ENCODE data around the gene AQP11. TPM values are rescaled to one million over a fixed set of nuclear protein-coding genes. Genes with fewer than 3 reads are reported as not detected.

Gene AQP11
- total RNA-seq = under 1 TPM in 2 of 4 donors, not detected in 2; 0.18 to 0.19 TPM

GRCh38 chr11:77589521-77590193 is at the start of gene AQP11:
AQP11 (plus strand) TSS chr11:77589953; CDS start chr11:77589993, 40 bp downstream.
- intact Hi-C loops (cut with DNase I) = no loop called here
- no peaks in the 10 kb centered on the region for H3K9me3 ChIP-seq
- H3K27me3 ChIP-seq = no peaks in the 10 kb centered on the region
- H3K4me1 ChIP-seq = peaks cover 3 to 25% (median 14%) of the 10 kb centered on the region in 3 donors
- H3K27ac ChIP-seq = peak within 1 kb of the TSS; percentile 67 to 87 (median 76)
- no CpG with 5 or more reads among the region's 75 CpGs for WGBS, 2 donors
- DNase-seq = peak; percentile 16
- H3K4me3 ChIP-seq = peak within 1 kb of the TSS; percentile 54 to 77 (median 69)
- no peak for TF ChIP-seq POLR2A (IDR thresholded peaks at IDR 0.05)
- TF ChIP-seq CTCF (IDR thresholded peaks at IDR 0.05) = no peak
- no peaks in the 10 kb centered on the region for H3K36me3 ChIP-seq

DNA sequence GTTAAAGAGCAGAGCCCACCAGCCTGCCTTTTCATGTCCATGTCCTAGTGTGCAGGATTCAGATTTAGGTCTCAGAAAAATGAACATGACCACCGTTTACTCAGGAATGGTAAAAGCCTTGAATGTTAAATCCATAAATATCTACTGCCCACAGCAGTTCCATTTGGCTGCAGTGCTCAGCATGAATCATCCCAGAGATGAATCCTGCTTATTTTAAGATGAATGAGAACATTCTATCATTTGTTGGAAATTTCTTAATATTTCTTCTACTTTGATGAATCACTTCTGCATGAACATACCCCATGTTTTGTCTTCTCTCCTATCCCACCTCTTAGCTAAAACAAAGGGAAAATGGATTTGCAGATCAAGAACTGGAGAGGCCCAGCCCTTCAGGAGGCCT is 47.5 kb upstream of the AQP11 start:
- TF ChIP-seq CTCF (IDR thresholded peaks at IDR 0.05) = no peak
- no peak for TF ChIP-seq POLR2A (IDR thresholded peaks at IDR 0.05)
- DNase-seq = no peak
- intact Hi-C loops (cut with DNase I) = no loop called here
- H3K9me3 ChIP-seq = no peaks in the 10 kb centered on the region
- no peak overlapping the region for H3K4me3 ChIP-seq
- H3K4me1 ChIP-seq = no peaks in the 10 kb centered on the region
- no peak overlapping the region for H3K27ac ChIP-seq
- H3K27me3 ChIP-seq = no peaks in the 10 kb centered on the region
- WGBS, 2 donors = 13 to 78% methylated on average over 1 of the region's 1 CpG
- H3K36me3 ChIP-seq = no peaks in the 10 kb centered on the region

DNA sequence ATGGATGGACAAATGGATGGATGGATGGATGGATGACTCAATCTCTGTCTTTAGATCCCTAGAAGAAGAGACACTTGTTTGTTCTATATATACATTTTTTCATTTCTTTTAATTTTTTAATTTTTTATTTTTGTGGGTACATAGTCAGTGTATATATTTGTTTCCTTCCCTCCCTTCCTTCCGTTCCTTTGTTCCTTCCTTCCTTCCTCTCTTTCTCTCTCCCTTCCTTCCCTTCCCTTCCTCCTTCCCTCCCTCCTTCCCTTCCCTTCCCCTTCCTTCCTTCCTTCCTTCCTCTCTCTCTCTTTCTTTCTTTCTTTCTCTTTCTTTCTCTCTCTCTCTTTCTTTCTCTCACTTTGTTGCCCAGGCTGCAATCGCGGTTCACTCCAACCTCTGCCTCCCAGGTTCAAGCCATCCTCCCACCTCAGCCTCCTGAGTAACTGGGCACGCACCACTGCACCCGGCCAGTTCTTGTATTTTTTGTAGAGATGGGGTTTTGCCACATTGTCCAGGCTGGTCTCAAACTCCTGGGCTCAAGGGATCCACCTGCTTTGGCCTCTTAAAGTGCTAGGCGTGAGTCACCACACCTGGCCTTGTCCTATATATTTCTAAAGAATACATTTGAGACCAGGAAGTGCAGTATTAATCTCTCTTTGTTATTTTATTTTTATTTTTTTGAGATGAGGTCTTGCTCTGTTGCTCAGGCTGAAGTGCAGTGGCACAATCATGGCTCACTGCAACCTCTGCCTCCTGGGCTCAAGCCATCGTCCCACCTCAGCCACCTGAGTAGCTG is 42.5 kb upstream of the AQP11 start:
- Histone ChIP-seq H3K27me3 (no peaks in the 10 kb centered on the region), H3K4me1 (peaks cover 0 to 9% (median 0%) of the 10 kb centered on the region in 3 donors), H3K9me3 (no peaks in the 10 kb centered on the region), H3K4me3 (no peak overlapping the region), H3K27ac (no peak overlapping the region), H3K36me3 (no peaks in the 10 kb centered on the region)
- WGBS, 2 donors = 84 to 86% methylated on average over 7 of the region's 7 CpGs
- intact Hi-C loops (cut with DNase I) = loop anchor here (5.0 kb wide), 1 partner anchor 355 kb away; no protein-coding TSS in a partner anchor
- DNase-seq = no peak
- TF ChIP-seq CTCF (IDR thresholded peaks at IDR 0.05) = no peak
- no peak for TF ChIP-seq POLR2A (IDR thresholded peaks at IDR 0.05)

- peak; percentile 3 for DNase-seq
- Histone ChIP-seq H3K4me3 (no peak overlapping the region), H3K4me1 (peaks cover 0 to 9% (median 0%) of the 10 kb centered on the region in 3 donors), H3K27ac (no peak overlapping the region), H3K36me3 (no peaks in the 10 kb centered on the region), H3K27me3 (no peaks in the 10 kb centered on the region), H3K9me3 (no peaks in the 10 kb centered on the region)
- WGBS, 2 donors = 7 to 32% methylated on average over 7 to 9 of the region's 9 CpGs
- intact Hi-C loops (cut with DNase I) = loop anchor here (5.0 kb wide), 1 partner anchor 356 kb away; no protein-coding TSS in a partner anchor
- TF ChIP-seq POLR2A (IDR thresholded peaks at IDR 0.05) (no peak), CTCF (IDR thresholded peaks at IDR 0.05) (peak; percentile 39 to 76 (median 54))
These were observed 41.7 kb upstream of the AQP11 start for GRCh38 chr11:77547863-77548551.
